ENCODE results near the gene KLC1.
"Not testable (repeated sequence)": the region's sequence is repeated elsewhere in the genome, so short reads cannot be mapped to it uniquely, and the experiment has no call there.

KLC1 gene

GRCh38 chr14:103688906-103689902 is 60.2 kb downstream of the KLC1 start:
- no peak for DNase-seq (ENCODE audit: low read depth in 3 of 3)

DNA sequence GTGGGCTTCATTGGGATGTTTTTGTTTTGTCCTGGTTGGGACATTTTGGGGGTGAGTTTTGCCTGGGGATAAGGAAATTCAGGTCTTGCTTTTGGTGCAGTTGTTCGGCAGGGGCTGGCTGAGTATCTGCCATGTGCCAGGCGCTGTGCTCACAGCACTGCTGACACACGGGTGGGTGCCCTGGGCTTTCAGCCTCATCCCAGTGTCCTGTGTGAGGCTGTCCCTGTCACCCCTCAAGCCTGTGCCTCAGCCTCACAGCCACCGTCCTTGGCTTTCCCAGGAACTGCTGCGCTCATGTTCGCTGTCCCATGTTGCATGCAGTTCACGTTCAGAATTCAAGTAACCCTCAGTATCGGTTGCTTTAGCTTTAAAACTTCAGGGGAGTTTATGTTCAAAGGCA is 61.3 kb downstream of the KLC1 start:
- no peak for DNase-seq (ENCODE audit: low read depth in 3 of 3)

- not testable (repeated sequence) for DNase-seq (ENCODE audit: low read depth in 3 of 3)
Observed at GRCh38 chr14:103691655-103692054, 62.6 kb downstream of the KLC1 start.

GRCh38 chr14:103692159-103692558 is 63.1 kb downstream of the KLC1 start:
- no peak for DNase-seq (ENCODE audit: low read depth in 3 of 3)

DNA sequence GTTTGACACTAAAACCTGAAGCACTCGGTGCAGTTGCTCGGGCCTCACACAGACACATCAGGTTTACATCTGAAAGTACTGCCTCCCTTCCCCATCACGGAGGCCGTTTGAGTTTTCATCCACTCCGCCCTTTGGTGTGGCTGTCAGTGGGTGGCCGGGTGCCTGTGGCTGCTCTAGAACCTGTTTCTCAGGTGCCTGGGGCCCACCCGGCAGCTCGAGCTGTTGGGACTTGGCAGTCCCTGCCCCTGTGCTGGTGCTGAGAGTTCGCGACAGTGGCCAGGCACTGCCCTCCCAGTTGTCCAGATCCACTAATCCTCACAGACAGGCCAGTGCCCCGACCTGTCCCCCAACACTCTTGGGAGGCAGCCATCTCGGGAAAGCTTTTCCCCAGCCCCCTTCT is 63.9 kb downstream of the KLC1 start:
- DNase-seq (ENCODE audit: low read depth in 3 of 3): no peak

GRCh38 chr14:103693515-103693914 is 64.5 kb downstream of the KLC1 start:
- no peak for DNase-seq (ENCODE audit: low read depth in 3 of 3)

DNA sequence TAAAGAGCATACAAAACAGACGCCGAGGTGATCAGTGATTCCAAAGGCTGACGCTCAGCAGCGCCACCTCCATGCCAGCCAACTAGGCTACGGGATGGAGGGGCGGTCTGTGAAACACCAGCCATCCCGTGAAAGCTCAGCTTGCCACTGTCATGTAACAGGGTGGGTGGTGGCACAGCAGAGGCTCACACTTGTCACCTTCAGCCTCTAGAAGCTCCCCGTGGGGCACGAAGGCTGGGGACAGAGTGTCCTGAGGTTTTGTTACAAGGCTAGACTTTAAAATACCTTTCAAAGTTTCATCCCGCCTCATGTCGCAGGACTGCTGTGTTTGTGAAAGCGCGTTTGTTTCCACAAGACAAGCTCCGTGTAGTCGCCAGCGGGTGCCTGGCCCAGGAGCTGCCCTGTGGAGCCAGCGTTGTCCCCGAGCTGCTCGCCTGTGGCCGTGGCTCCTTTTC is 65.6 kb downstream of the KLC1 start:
- no peak for DNase-seq (ENCODE audit: low read depth in 3 of 3)

DNA sequence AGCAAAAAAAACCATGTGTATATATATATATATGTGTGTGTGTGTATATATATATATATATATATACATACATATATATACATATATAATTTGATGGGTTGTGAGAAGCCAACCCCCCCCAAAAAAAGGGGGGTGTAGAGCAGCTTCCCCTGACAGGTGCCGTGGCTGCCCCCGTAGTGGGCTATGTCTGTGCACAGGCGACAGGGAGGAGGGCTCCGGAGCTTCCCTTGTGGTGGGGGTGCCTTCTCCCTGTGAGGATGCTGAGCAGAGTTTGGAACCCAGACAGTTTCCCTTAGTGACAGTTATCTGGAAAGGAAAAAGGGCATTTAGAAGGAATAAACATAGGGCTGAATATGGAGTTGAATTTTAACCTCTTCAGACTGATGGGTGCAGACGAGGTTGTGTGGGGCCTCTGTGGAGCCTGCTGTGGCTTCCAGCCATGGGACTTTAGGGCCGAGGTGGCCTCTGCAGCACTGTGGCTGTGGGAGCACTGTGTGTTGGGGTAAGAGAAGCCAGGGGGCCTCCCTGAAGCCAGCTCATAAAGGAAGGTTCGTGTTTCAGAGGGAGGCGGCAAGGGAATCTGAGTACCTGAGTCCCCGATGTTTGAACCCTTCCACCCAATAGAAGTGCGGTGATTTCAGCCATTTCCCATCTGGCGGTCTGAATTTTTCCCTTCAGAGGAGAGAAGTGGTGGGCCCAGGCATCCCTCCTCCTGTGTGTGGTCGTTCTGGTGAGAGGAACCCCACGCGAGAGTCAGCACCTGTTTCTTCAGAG is 66.5 kb downstream of the KLC1 start:
- no peak for DNase-seq (ENCODE audit: low read depth in 3 of 3)

GRCh38 chr14:103696070-103696402 is 67.0 kb downstream of the KLC1 start:
- DNase-seq (ENCODE audit: low read depth in 3 of 3): no peak

- no peak for DNase-seq (ENCODE audit: low read depth in 3 of 3)
Observed at GRCh38 chr14:103696466-103697071, 67.6 kb downstream of the KLC1 start.

GRCh38 chr14:103697206-103697602 is 68.2 kb downstream of the KLC1 start:
- no peak for DNase-seq (ENCODE audit: low read depth in 3 of 3)

GRCh38 chr14:103697603-103698379 is 68.8 kb downstream of the KLC1 start:
- DNase-seq (ENCODE audit: low read depth in 3 of 3): no peak

GRCh38 chr14:103698380-103699260 is 69.6 kb downstream of the KLC1 start:
- DNase-seq (ENCODE audit: low read depth in 3 of 3): no peak

DNA sequence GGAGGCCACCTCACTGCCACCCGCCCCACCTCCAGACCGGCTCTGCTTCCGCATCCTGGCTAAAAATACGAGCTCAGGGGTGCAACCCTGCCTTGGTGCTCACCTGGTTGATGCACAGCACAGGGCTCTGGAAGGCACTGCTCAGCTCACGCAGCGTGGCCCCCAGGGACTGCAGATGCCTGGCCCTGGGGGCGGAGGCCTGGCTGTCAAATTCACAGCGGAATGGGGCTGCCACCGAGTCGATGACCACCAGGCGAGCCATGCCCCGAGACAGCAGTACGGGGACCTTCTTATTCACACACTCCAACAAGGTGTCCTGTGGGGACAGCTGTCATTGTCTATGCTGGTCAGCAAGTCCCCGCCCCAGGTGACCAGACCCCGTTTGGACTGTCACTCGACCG is 70.2 kb downstream of the KLC1 start:
- no peak for DNase-seq (ENCODE audit: low read depth in 3 of 3)

- DNase-seq (ENCODE audit: low read depth in 3 of 3): no peak
Observed at GRCh38 chr14:103699901-103700752, 71.1 kb downstream of the KLC1 start.

DNA sequence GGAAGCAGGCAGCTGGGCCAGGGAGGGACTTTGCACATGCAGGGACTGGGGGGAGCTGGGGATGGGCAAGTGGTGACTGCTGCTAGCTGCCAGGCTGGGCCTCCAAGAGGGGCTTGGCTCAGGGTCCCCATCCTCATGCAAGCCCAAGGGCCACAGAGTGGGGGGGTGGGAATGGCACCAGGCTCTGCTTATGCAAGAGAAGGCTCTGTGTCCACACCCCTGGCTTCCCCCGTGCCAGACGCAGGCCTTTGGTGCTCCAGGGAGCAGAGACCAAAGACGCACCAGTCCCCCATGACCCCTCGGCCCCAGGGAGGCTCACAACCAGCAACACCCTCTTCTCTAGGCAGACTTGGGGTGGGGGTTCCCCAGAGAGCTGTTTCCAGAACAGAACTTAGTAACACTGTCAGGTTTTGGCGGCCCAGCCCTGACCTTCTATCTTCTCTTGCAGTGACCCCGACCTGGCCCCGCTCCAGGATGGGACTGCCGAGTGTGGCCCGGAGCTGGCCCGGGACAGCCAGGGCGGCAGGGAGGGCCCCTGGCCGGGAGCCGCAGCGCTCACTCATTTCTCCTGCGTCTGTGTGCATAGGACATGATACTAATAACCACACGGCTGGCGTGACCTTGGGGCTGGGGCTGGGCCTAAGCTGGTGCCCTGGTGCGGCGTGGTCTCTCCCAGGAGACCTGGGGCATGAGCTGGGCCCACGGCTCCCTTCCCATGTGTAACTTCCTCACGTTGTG is 71.9 kb downstream of the KLC1 start:
- no peak for DNase-seq (ENCODE audit: low read depth in 3 of 3)

DNA sequence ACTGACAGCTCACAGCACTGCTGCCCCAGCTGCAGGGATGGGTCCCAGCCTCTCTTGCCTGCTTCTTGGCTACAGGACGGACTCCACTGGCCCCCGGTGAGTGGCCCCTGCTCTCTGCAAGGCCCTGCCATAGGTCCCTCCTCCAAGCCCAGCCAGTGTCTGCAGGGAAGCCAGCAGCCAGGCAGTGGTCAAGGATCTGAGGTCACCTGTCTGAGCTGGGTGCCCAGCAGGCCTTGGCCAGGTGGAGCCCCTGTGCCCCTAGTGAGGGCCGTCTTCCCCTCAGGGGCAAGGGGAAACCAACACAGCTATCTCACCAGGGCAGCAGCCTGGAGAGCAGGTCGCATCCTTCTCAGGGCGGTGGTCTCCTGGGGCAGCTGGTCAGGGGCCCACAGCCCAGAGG is 73.1 kb downstream of the KLC1 start:
- DNase-seq (ENCODE audit: low read depth in 3 of 3): no peak

- DNase-seq (ENCODE audit: low read depth in 3 of 3): no peak
Observed at GRCh38 chr14:103702497-103703432, 73.8 kb downstream of the KLC1 start.
